Stimulated activated naive CD4-positive, alpha-beta T cell treated with Interleukin-2 at 50 U/mL for 16 hours (primary cell): ENCODE data around the gene NPFFR1.

Experiments used
- DNase-seq: peaks from one replicate; lab custom pipeline; 2025; lab: John Stamatoyannopoulos, UW

NPFFR1 gene

GRCh38 chr10:70283445-70284399, at the start of gene NPFFR1:
NPFFR1 (minus strand) TSS chr10:70284004; CDS start chr10:70283676, 328 bp downstream.
- no peak for DNase-seq

GRCh38 chr10:70333268-70333667, 49.5 kb upstream of the NPFFR1 start:
- DNase-seq: no peak

- DNase-seq: no peak
Measured at GRCh38 chr10:70331486-70332268, 47.9 kb upstream of the NPFFR1 start.

- DNase-seq: no peak
Measured at GRCh38 chr10:70331160-70331485, 47.3 kb upstream of the NPFFR1 start.

- DNase-seq: no peak
Measured at GRCh38 chr10:70330671-70331070, 46.9 kb upstream of the NPFFR1 start.

GRCh38 chr10:70328967-70329366, 45.2 kb upstream of the NPFFR1 start:
- no peak for DNase-seq

- DNase-seq: no peak
Measured at GRCh38 chr10:70328018-70328417, 44.2 kb upstream of the NPFFR1 start.

GRCh38 chr10:70324951-70325781, 41.4 kb upstream of the NPFFR1 start:
- DNase-seq: no peak

- no peak for DNase-seq
Measured at GRCh38 chr10:70324339-70324861, 40.6 kb upstream of the NPFFR1 start.

- DNase-seq: no peak
Measured at GRCh38 chr10:70323697-70324338, 40.0 kb upstream of the NPFFR1 start.

- DNase-seq: no peak
Measured at GRCh38 chr10:70323138-70323696, 39.4 kb upstream of the NPFFR1 start.

GRCh38 chr10:70321897-70322890, 38.4 kb upstream of the NPFFR1 start:
- DNase-seq: no peak

- DNase-seq: no peak
Measured at GRCh38 chr10:70321233-70321632, 37.4 kb upstream of the NPFFR1 start.

- DNase-seq: no peak
Measured at GRCh38 chr10:70320751-70321150, 36.9 kb upstream of the NPFFR1 start.

GRCh38 chr10:70319824-70320223, 36.0 kb upstream of the NPFFR1 start:
- DNase-seq: no peak

- no peak for DNase-seq
Measured at GRCh38 chr10:70319183-70319582, 35.4 kb upstream of the NPFFR1 start.

- no peak for DNase-seq
Measured at GRCh38 chr10:70317943-70318318, 34.1 kb upstream of the NPFFR1 start.

- no peak for DNase-seq
Measured at GRCh38 chr10:70317272-70317942, 33.6 kb upstream of the NPFFR1 start.

GRCh38 chr10:70315815-70316214, 32.0 kb upstream of the NPFFR1 start:
- DNase-seq: no peak
